Natural killer cell (primary cell): ENCODE measurements around the gene SLC22A8. TPM values are rescaled to one million over a fixed set of nuclear protein-coding genes. Genes with fewer than 3 reads are reported as not detected.

Source experiments
- ATAC-seq, 3 donors: fragments of 150-1000 bp in 2 of 3; fragments of 200-7000 bp in 1 of 3; cut with Tn5 transposase; 1 replicate in 1 of 3; 2 replicates in 2 of 3; pipeline ENCODE4 v1.10.0; 2021; ENCODE audit warnings: mild to moderate bottlenecking in 2 of 3, moderate library complexity in 2 of 3
- DNase-seq, 2 donors: peaks; one replicate each; pipeline versions ENCODE4 v3.0.0 to v3.0.0-alpha.2; 2013 to 2021; ENCODE audit warnings: mixed read lengths in 1 of 2
- H3K27ac ChIP-seq: one replicate; pipeline ENCODE4 v1.5.1; 2013; ENCODE audit warnings: mild to moderate bottlenecking, low read length
- H3K27me3 ChIP-seq: one replicate; pipeline ENCODE4 v1.6.1; 2013; ENCODE audit warnings: low read length; ENCODE audit not compliant: control insufficient read depth, insufficient read depth
- H3K36me3 ChIP-seq: one replicate; pipeline ENCODE4 v1.6.1; 2013; ENCODE audit warnings: low read length; ENCODE audit not compliant: control insufficient read depth, insufficient read depth
- H3K4me1 ChIP-seq: one replicate; pipeline ENCODE4 v1.6.1; 2013; ENCODE audit warnings: low read length; ENCODE audit not compliant: control insufficient read depth, insufficient read depth
- H3K4me3 ChIP-seq: one replicate; pipeline ENCODE4 v1.5.1; 2013; ENCODE audit warnings: low read length
- H3K9me3 ChIP-seq: one replicate; pipeline ENCODE4 v1.6.1; 2013; ENCODE audit warnings: low read length; ENCODE audit not compliant: control insufficient read depth, insufficient read depth
- H3K27ac Mint-ChIP-seq, 2 donors: one replicate each; pipeline ENCODE4 v1.8.0; 2022; ENCODE audit warnings: mild to moderate bottlenecking in 2 of 2, mixed read lengths in 2 of 2, moderate library complexity in 1 of 2
- H3K27me3 Mint-ChIP-seq, 2 donors: one replicate each; pipeline ENCODE4 v1.8.0; 2022; ENCODE audit warnings: low read depth in 2 of 2, mixed read lengths in 2 of 2
- H3K36me3 Mint-ChIP-seq: one replicate; pipeline ENCODE4 v1.8.0; 2022; ENCODE audit warnings: mixed read lengths
- H3K4me1 Mint-ChIP-seq, 2 donors: one replicate each; pipeline ENCODE4 v1.8.0; 2022; ENCODE audit warnings: mixed read lengths in 2 of 2
- H3K4me3 Mint-ChIP-seq: one replicate; pipeline ENCODE4 v1.8.0; 2022; ENCODE audit warnings: mild to moderate bottlenecking, moderate library complexity, mixed read lengths
- H3K9me3 Mint-ChIP-seq, 2 donors: one replicate each; pipeline ENCODE4 v1.8.0; 2022; ENCODE audit warnings: mixed read lengths in 2 of 2
- WGBS: methylation state at CpG from one replicate; pipeline ENCODE4 v1.1.7; 2013; ENCODE audit warnings: missing lambda C conversion rate; ENCODE audit not compliant: insufficient coverage; 5-methylcytosine and 5-hydroxymethylcytosine counted together
- intact Hi-C: fragments of 100-400 bp; cut with micrococcal nuclease; formaldehyde crosslinking; loops from one replicate; pipeline ENCODE4 v1.14.2; 2022
- total RNA-seq, 4 donors: library from RNA; stranded (reverse); fragments of 120-200 nt in 1 of 4; gene quantifications; one replicate each; pipeline versions ENCODE4 v1.2.3 to v1.2.4, GENCODE V29; 2013 to 2022
- TF ChIP-seq, protein P1 (sequence below): fragments of 200-600 bp; IDR thresholded peaks from one replicate; pipeline ENCODE4 v1.8.0; 2022; ENCODE audit warnings: antibody characterized with exemption

Gene SLC22A8
- total RNA-seq, 3 donors from 2014 or later (not counting 1 experiment from before 2014, with no cell fraction given): not detected

DNA sequence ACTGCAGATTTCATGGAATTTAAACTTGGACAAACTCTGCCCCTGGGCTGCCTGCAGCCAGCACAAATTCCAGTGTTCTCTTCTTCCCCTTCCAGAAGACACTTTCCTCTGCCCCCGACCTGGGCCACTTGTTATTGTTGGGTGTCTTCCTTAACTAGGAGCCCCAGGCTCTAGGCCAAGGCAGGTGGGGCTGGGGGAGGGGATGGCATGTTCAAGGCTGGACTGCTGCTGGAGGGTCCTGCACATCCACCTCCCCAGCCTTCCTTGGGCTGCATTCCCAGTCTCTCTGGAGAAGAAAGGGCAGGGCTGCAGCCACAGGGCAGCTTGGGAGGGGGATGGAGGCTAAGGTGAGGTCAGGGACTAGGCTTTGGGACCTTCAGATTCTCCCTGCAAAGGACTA is 19.4 kb downstream of the SLC22A8 start:
- Histone ChIP-seq H3K36me3 (no peaks in the 10 kb centered on the region), H3K4me3 (no peak overlapping the region), H3K9me3 (no peaks in the 10 kb centered on the region), H3K4me1 (no peaks in the 10 kb centered on the region), H3K27me3 (no peaks in the 10 kb centered on the region), H3K27ac (no peak overlapping the region)
- Mint-ChIP-seq H3K4me3 (no peak overlapping the region), H3K27ac (no peak overlapping the region), H3K36me3 (no peaks in the 10 kb centered on the region), H3K27me3 (peaks cover 9 to 15% of the 10 kb centered on the region in 2 donors), H3K4me1 (no peaks in the 10 kb centered on the region), H3K9me3 (no peaks in the 10 kb centered on the region)
- intact Hi-C loops: no loop called here
- WGBS: 100% methylated on average over 1 of the region's 1 CpG
- ATAC-seq (no peak), DNase-seq (no peak)
- TF ChIP-seq, protein P1, sequence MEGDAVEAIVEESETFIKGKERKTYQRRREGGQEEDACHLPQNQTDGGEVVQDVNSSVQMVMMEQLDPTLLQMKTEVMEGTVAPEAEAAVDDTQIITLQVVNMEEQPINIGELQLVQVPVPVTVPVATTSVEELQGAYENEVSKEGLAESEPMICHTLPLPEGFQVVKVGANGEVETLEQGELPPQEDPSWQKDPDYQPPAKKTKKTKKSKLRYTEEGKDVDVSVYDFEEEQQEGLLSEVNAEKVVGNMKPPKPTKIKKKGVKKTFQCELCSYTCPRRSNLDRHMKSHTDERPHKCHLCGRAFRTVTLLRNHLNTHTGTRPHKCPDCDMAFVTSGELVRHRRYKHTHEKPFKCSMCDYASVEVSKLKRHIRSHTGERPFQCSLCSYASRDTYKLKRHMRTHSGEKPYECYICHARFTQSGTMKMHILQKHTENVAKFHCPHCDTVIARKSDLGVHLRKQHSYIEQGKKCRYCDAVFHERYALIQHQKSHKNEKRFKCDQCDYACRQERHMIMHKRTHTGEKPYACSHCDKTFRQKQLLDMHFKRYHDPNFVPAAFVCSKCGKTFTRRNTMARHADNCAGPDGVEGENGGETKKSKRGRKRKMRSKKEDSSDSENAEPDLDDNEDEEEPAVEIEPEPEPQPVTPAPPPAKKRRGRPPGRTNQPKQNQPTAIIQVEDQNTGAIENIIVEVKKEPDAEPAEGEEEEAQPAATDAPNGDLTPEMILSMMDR: no peak

DNA sequence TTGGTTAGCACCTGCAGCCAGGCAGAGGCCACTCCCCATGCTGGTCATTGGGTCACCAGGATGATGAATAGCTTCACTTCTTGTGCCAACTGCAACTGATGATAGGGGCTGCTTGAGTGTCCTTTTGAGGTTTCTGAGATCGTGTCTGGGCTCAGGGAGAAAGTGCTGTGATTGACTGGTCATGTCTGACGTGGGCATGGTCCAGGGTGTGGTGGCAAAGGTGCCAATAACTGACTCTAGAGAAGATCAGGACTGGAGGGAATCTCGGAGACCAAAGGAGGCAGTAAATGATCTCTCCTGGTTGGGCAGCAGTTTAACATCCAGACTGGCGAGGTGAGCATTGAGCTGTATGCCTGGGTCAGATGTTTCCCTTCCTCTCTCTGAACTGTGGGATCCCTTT is 20.9 kb downstream of the SLC22A8 start:
- intact Hi-C loops: no loop called here
- Mint-ChIP-seq H3K36me3 (no peaks in the 10 kb centered on the region), H3K9me3 (no peaks in the 10 kb centered on the region), H3K4me1 (no peaks in the 10 kb centered on the region), H3K4me3 (no peak overlapping the region), H3K27ac (no peak overlapping the region), H3K27me3 (peaks cover 9 to 10% of the 10 kb centered on the region in 2 donors)
- Histone ChIP-seq H3K36me3 (no peaks in the 10 kb centered on the region), H3K9me3 (no peaks in the 10 kb centered on the region), H3K4me3 (no peak overlapping the region), H3K27me3 (no peaks in the 10 kb centered on the region), H3K4me1 (no peaks in the 10 kb centered on the region), H3K27ac (no peak overlapping the region)
- ATAC-seq (no peak), DNase-seq (no peak)
- TF ChIP-seq, protein P1: no peak
- WGBS: 64% methylated on average over 4 of the region's 4 CpGs

DNA sequence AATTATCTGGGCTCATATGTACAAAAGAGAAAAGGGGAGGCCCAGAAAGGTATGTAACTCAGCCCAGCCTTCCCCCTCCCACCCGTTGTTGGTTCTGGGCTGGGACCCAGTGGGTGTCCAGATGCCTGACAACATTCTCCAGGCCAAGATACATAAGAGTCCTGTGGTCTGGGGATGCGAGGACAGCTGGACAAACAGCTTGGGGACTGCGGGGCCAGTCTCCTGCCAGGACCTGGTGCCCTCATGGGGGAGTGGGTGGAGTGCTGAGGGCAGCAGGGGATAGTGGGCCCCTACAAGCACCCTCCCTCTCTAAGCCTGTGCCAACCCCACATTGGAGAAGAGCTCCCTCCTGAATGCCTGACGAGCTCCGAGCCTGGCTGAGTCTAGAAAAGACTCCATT is 27.4 kb downstream of the SLC22A8 start:
- Mint-ChIP-seq H3K27me3 (peaks cover 7 to 16% of the 10 kb centered on the region in 2 donors), H3K36me3 (no peaks in the 10 kb centered on the region), H3K4me3 (no peak overlapping the region), H3K27ac (no peak overlapping the region), H3K9me3 (no peaks in the 10 kb centered on the region), H3K4me1 (no peaks in the 10 kb centered on the region)
- 73% methylated on average over 4 of the region's 5 CpGs for WGBS
- no peak for DNase-seq
- no peaks in the 10 kb centered on the region for H3K36me3 ChIP-seq
- TF ChIP-seq, protein P1: no peak
- intact Hi-C loops: no loop called here
- no peak overlapping the region for H3K27ac ChIP-seq
- no peak for ATAC-seq
- no peaks in the 10 kb centered on the region for H3K9me3 ChIP-seq
- no peaks in the 10 kb centered on the region for H3K27me3 ChIP-seq
- H3K4me1 ChIP-seq: no peaks in the 10 kb centered on the region
- no peak overlapping the region for H3K4me3 ChIP-seq

DNA sequence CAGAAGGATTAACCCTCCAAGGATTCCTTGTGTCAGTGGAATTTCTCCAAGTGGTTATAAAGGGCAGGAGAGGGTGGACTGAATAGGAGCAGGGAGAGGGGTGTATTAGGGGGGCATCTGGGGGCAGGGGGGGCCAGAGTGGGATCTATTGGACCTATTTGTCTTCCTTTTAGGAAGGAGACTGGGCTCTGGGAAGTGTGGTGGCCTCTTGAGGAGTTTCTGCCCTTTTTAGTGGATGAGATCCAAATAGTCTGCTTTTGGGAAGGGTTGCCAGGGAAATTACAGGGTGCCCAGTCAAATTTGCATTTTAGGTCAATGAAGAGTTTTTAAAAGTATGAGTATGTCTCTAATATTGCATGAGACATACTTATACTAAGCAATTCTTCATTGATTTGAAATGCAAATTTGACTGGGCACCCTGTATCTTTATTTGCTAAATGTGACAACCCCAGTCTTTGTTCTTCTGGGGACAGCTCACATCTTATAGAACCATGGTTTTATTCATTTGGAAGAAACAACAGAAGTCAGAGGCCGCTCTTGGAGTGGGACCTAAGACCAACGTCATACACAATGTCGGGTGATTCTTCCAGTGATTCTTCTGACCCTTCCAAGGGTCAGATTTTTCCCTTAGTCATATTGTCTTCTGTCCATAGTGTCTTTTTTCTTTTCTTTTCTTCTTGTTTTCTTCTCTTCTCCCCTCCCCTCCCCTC is 30.4 kb downstream of the SLC22A8 start:
- DNase-seq (no peak), ATAC-seq (no peak)
- H3K9me3 Mint-ChIP-seq: no peaks in the 10 kb centered on the region
- 90% methylated on average over 3 of the region's 3 CpGs for WGBS
- H3K27me3 ChIP-seq: no peaks in the 10 kb centered on the region
- peaks cover 3 to 9% of the 10 kb centered on the region in 2 donors for H3K27me3 Mint-ChIP-seq
- no peaks in the 10 kb centered on the region for H3K4me1 ChIP-seq
- TF ChIP-seq, protein P1: no peak
- H3K36me3 Mint-ChIP-seq: no peaks in the 10 kb centered on the region
- no peak overlapping the region for H3K4me3 ChIP-seq
- no peaks in the 10 kb centered on the region for H3K9me3 ChIP-seq
- H3K27ac ChIP-seq: no peak overlapping the region
- H3K36me3 ChIP-seq: no peaks in the 10 kb centered on the region
- H3K27ac Mint-ChIP-seq: no peak overlapping the region
- H3K4me3 Mint-ChIP-seq: no peak overlapping the region
- intact Hi-C loops: no loop called here
- H3K4me1 Mint-ChIP-seq: no peaks in the 10 kb centered on the region
